ENCODE results near the gene NCOA7. TPM values are rescaled to one million over a fixed set of nuclear protein-coding genes. Genes with fewer than 3 reads are reported as not detected.

Gene NCOA7
- total RNA-seq, 4 donors from 2014 or later = 6.8 to 14.9 (median 13.3) TPM

DNA sequence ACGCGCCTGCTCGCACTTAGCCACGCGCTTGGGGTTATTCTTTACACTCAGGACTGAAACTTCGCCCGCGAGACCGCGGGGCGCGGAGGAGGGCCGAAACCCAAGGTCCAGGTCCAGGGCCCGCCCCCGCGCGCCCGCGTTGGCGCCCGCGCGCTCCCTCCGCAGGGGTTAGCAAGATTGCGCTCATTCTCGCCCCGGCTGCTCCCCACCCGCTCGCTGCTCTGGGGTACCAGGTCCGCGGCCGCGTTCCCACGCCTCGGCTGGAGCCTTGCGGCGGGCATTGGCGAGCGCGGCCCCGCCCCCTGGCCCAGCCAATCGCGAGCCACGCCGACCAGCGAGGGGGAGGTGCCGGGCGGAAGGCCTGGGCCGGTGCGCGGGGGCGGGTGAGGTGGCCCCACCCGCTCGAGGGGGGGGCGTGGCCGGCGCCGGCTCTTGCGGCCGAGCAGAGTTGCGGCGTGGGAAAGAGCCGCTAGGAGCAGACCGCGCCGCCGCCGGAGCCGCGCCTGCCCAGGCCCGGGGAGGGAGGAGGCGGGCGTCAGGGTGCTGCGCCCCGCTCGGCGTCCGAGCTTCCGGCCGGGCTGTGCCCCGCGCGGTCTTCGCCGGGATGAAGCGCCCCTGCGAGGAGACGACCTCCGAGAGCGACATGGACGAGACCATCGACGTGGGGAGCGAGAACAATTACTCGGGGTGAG is 41.4 kb upstream of the NCOA7 start, which contains the start of gene HEY2:
HEY2 (plus strand) TSS at position 460 of the 692 bp plus-strand sequence; CDS start at position 605, 145 bp downstream.
- DNase-seq (ENCODE audit: low spot score in 2 of 2) = peak; percentile 81 to 97
- no peak for TF ChIP-seq POLR2A (IDR thresholded peaks at IDR 0.05)
- TF ChIP-seq, protein P1, sequence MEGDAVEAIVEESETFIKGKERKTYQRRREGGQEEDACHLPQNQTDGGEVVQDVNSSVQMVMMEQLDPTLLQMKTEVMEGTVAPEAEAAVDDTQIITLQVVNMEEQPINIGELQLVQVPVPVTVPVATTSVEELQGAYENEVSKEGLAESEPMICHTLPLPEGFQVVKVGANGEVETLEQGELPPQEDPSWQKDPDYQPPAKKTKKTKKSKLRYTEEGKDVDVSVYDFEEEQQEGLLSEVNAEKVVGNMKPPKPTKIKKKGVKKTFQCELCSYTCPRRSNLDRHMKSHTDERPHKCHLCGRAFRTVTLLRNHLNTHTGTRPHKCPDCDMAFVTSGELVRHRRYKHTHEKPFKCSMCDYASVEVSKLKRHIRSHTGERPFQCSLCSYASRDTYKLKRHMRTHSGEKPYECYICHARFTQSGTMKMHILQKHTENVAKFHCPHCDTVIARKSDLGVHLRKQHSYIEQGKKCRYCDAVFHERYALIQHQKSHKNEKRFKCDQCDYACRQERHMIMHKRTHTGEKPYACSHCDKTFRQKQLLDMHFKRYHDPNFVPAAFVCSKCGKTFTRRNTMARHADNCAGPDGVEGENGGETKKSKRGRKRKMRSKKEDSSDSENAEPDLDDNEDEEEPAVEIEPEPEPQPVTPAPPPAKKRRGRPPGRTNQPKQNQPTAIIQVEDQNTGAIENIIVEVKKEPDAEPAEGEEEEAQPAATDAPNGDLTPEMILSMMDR (IDR thresholded peaks at IDR 0.05) = no peak
- intact Hi-C loops (cut with DNase I; ENCODE audit: low total_unique reads) = no loop called here
- peak within 1 kb of the TSS; percentile 67 for H3K4me3 ChIP-seq (ENCODE audit: low read depth, poor library complexity, severe bottlenecking)
- 0 to 1% methylated on average over 13 to 57 of the region's 95 CpGs for WGBS, 2 donors

DNA sequence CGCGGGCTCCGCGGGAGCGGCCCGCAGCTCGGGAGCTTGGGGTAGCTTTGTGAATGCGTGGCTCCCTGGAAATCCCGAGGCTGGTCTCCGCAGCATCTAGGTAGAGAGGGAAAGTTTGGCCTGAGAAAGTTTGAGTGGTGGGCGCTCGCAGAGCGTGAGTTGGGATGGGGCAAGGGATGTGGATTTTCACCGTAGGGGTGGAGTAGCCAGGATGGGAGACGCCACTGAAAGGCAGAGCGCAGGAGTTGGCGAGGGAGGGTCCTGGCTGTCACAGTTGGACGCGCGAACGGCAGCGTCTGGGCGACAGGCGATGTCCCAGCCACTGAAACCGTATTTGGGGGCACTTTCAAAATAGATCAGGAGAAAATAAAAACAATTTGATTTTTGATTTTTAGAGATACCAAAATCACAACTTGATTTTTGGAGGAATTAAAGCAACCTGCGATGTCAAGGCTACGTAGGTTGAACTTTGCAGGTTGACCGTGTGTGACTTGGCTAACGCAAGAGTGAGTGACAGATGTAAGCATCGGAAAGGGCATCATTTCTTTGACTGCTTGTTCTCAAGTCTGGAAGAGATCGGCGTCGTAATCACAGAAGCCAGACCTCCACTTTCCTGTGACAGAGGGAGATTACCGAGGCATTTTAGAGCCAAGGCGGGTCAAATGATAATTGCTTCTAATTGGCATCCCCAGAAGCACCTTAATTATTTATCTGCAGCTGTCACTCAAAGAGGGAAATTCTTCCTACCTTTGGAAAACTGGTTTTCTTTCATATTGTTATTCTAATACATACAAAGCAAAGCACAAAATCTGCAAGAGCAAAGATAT is 40.7 kb upstream of the NCOA7 start:
- H3K4me3 ChIP-seq (ENCODE audit: low read depth, poor library complexity, severe bottlenecking) = peak overlapping the region; percentile 67
- intact Hi-C loops (cut with DNase I; ENCODE audit: low total_unique reads) = no loop called here
- no peak for DNase-seq (ENCODE audit: low spot score in 2 of 2)
- 3 to 4% methylated on average over 27 to 35 of the region's 35 CpGs for whole genome bisulfite sequencing, 2 donors
- TF ChIP-seq, protein P1 (IDR thresholded peaks at IDR 0.05) = no peak
- TF ChIP-seq POLR2A (IDR thresholded peaks at IDR 0.05) = no peak

DNA sequence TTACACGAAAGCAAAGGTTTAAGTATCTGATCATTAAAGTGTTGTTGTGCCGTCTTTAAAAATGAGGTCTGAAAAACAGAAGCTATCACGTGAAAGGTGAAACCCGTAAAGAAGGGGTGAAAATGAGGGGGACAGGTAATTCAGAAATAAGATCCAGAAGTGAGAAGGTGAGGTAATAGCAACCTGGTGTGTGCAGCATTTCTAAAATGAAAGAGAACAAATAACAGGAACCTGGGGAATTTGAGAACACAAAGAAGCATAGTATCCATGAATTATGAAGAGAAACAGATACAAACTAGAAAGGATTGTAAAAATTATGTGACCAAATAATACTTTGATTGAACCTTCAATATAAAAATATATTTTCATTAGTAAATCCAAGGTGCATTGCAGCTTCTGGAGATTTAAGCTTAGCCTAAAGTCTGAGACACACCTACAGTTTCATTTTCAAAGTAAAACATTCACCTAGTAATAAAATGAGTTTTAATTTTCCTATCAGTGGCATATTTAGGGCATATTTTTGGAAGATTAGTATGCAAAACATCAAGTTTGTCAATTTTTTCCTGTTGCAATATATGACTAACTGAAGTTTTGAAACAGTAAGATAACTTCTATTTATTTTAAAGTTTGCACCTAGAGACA is 39.9 kb upstream of the NCOA7 start:
- 23 to 30% methylated on average over 4 of the region's 4 CpGs for WGBS, 2 donors
- intact Hi-C loops (cut with DNase I; ENCODE audit: low total_unique reads) = no loop called here
- no peak overlapping the region for H3K4me3 ChIP-seq (ENCODE audit: low read depth, poor library complexity, severe bottlenecking)
- DNase-seq (ENCODE audit: low spot score in 2 of 2) = no peak
- TF ChIP-seq, protein P1 (IDR thresholded peaks at IDR 0.05) = no peak
- no peak for TF ChIP-seq POLR2A (IDR thresholded peaks at IDR 0.05)

DNA sequence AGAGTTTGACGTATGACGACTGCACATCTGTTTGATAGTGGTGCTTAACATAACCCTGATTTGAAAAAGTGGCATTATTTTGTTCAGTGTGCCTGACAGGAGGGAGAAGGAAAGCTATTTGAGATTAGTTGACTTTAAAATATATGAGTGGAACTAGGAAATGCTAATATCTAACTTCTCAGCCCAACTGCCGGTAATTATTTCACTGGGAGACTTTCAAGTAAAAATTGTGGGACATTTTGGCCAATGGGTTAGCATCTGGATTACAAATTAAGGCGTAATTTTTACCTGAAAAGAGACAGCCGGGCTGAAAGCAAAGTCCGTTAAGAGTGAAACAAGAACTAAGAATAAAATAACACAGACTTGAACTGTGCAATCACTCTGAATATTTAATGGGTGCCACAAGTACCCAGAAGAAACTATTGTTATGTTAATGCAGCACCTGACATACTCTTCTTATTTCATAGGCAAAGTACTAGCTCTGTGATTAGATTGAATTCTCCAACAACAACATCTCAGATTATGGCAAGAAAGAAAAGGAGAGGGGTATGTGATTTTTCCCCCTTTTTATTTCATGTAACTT is 39.3 kb upstream of the NCOA7 start:
- TF ChIP-seq POLR2A (IDR thresholded peaks at IDR 0.05) = no peak
- TF ChIP-seq, protein P1 (IDR thresholded peaks at IDR 0.05) = no peak
- H3K4me3 ChIP-seq (ENCODE audit: low read depth, poor library complexity, severe bottlenecking) = no peak overlapping the region
- intact Hi-C loops (cut with DNase I; ENCODE audit: low total_unique reads) = no loop called here
- WGBS, 2 donors = 63 to 69% methylated on average over 6 of the region's 6 CpGs
- no peak for DNase-seq (ENCODE audit: low spot score in 2 of 2)

DNA sequence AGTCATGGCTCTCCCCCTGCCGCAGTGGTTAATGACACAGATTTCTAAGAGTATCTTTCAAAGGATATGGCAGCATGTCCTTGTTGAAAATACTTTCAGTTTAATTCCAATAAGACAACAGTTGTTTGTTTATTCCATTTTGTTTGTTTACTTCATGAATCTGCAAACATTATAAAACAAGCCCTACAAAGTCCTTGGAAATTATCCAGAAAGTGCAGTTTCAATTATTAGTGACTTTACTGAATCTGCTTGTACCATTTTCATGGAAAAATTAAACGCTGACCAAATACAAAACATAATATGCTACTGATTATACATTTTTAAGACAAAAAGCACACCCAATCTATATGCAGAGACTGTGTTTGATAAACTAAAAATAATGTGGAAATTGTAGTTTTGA is 38.0 kb upstream of the NCOA7 start:
- no peak overlapping the region for H3K4me3 ChIP-seq (ENCODE audit: low read depth, poor library complexity, severe bottlenecking)
- TF ChIP-seq, protein P1 (IDR thresholded peaks at IDR 0.05) = no peak
- no peak for TF ChIP-seq POLR2A (IDR thresholded peaks at IDR 0.05)
- DNase-seq (ENCODE audit: low spot score in 2 of 2) = no peak
- WGBS, 2 donors = 83 to 90% methylated on average over 2 of the region's 2 CpGs
- intact Hi-C loops (cut with DNase I; ENCODE audit: low total_unique reads) = no loop called here
